K562 (cell line): ENCODE results near the gene TSPOAP1. TPM values are rescaled to one million over a fixed set of nuclear protein-coding genes. Genes with fewer than 3 reads are reported as not detected.

Source experiments
- TAF7 ChIP-seq: fragments of 450-650 bp; IDR thresholded peaks from 2 replicates; pipeline ENCODE4 v1.6.1; 2016; ENCODE audit warnings: missing genetic modification characterization, missing compliant biosample characterization
- ZEB2 ChIP-seq: fragments of 450-650 bp; IDR thresholded peaks from 2 replicates; pipeline ENCODE4 v1.6.1; 2016
- polyA plus RNA-seq, 8 experiments: library from polyadenylated mRNA; depleted of rRNA in 4 of 8; stranded (reverse) in 5 of 8; unstranded in 3 of 8; fragments of >200 nt; fragmentation: Nextera tagmentation in 2 of 8; fragmentation: Illumina TruSeq in 1 of 8; extraction: Ambion mirVana in 2 of 8; extraction: Trizol in 1 of 8; gene quantifications; 2 replicates each; pipeline versions ENCODE4 v1.2.1 to v1.2.3, GENCODE V29; 2011 to 2014; ENCODE audit warnings: inconsistent platforms in 1 of 8, missing spikeins in 1 of 8
- total RNA-seq, 7 experiments: library from RNA; depleted of rRNA in 6 of 7; stranded (reverse); fragments of >200 nt in 6 of 7; fragmentation: Illumina TruSeq in 2 of 7; extraction: Trizol in 2 of 7; gene quantifications; 2 replicates each; pipeline versions ENCODE4 v1.2.1 to v1.2.3, GENCODE V29; 2011 to 2021; ENCODE audit warnings: low replicate concordance in 1 of 7
- TF ChIP-seq, protein P1 (sequence below): IDR thresholded peaks from 2 replicates; pipeline ENCODE4 v1.6.1; 2011; ENCODE audit warnings: borderline replicate concordance, low read depth, mild to moderate bottlenecking, moderate library complexity, low read length; ENCODE audit not compliant: insufficient read depth, poor library complexity, severe bottlenecking
- TF ChIP-seq, protein P2 (sequence below): sonication (generic); formaldehyde crosslinking; IDR thresholded peaks from 2 replicates; pipeline ENCODE4 v1.8.0; 2023; ENCODE audit warnings: missing genetic modification reagents, mild to moderate bottlenecking, borderline replicate concordance
- TF ChIP-seq, protein P3 (sequence below): sonication (generic); IDR thresholded peaks from 2 replicates; pipeline ENCODE4 v1.6.1; 2016

The TSPOAP1 gene
- total and polyA plus RNA-seq, 9 of the 15 experiments (the other 6 are each of a cell fraction or from before 2014, with no cell fraction given), result 0.87 to 3.9 (median 1.8) TPM; not detected in 2

DNA sequence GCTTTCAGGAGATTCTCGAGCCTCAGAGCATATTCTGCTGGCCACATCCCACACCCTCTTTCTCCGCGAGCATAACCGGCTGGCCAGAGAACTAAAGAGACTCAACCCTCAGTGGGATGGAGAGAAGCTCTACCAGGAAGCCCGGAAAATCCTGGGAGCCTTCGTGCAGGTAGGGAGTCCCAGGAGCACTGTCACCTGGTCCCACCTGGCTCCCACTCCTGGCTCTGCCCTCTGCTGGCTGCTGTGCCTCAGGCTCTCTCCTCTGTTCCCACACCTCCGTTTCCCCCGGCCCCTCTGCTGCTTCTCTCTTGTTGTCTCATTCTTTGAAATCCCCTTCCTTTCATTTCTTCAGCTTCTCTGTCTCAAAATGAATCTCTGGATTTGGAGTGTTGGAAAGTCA is 73.8 kb downstream of the TSPOAP1 start (continued):
- TF ChIP-seq, protein P1, sequence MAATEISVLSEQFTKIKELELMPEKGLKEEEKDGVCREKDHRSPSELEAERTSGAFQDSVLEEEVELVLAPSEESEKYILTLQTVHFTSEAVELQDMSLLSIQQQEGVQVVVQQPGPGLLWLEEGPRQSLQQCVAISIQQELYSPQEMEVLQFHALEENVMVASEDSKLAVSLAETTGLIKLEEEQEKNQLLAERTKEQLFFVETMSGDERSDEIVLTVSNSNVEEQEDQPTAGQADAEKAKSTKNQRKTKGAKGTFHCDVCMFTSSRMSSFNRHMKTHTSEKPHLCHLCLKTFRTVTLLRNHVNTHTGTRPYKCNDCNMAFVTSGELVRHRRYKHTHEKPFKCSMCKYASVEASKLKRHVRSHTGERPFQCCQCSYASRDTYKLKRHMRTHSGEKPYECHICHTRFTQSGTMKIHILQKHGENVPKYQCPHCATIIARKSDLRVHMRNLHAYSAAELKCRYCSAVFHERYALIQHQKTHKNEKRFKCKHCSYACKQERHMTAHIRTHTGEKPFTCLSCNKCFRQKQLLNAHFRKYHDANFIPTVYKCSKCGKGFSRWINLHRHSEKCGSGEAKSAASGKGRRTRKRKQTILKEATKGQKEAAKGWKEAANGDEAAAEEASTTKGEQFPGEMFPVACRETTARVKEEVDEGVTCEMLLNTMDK, result peak; percentile 41
- TF ChIP-seq, protein P2, sequence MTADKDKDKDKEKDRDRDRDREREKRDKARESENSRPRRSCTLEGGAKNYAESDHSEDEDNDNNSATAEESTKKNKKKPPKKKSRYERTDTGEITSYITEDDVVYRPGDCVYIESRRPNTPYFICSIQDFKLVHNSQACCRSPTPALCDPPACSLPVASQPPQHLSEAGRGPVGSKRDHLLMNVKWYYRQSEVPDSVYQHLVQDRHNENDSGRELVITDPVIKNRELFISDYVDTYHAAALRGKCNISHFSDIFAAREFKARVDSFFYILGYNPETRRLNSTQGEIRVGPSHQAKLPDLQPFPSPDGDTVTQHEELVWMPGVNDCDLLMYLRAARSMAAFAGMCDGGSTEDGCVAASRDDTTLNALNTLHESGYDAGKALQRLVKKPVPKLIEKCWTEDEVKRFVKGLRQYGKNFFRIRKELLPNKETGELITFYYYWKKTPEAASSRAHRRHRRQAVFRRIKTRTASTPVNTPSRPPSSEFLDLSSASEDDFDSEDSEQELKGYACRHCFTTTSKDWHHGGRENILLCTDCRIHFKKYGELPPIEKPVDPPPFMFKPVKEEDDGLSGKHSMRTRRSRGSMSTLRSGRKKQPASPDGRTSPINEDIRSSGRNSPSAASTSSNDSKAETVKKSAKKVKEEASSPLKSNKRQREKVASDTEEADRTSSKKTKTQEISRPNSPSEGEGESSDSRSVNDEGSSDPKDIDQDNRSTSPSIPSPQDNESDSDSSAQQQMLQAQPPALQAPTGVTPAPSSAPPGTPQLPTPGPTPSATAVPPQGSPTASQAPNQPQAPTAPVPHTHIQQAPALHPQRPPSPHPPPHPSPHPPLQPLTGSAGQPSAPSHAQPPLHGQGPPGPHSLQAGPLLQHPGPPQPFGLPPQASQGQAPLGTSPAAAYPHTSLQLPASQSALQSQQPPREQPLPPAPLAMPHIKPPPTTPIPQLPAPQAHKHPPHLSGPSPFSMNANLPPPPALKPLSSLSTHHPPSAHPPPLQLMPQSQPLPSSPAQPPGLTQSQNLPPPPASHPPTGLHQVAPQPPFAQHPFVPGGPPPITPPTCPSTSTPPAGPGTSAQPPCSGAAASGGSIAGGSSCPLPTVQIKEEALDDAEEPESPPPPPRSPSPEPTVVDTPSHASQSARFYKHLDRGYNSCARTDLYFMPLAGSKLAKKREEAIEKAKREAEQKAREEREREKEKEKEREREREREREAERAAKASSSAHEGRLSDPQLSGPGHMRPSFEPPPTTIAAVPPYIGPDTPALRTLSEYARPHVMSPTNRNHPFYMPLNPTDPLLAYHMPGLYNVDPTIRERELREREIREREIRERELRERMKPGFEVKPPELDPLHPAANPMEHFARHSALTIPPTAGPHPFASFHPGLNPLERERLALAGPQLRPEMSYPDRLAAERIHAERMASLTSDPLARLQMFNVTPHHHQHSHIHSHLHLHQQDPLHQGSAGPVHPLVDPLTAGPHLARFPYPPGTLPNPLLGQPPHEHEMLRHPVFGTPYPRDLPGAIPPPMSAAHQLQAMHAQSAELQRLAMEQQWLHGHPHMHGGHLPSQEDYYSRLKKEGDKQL (CRISPR knock-in tag), result no peak
- TF ChIP-seq, protein P3, sequence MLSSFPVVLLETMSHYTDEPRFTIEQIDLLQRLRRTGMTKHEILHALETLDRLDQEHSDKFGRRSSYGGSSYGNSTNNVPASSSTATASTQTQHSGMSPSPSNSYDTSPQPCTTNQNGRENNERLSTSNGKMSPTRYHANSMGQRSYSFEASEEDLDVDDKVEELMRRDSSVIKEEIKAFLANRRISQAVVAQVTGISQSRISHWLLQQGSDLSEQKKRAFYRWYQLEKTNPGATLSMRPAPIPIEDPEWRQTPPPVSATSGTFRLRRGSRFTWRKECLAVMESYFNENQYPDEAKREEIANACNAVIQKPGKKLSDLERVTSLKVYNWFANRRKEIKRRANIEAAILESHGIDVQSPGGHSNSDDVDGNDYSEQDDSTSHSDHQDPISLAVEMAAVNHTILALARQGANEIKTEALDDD, result no peak
- peak; percentile 33; the same call in 1 of the 2 replicates for TF ChIP-seq ZEB2
- TF ChIP-seq TAF7 (tag), result no peak
